GM18951 (cell line): Measurements from ENCODE around the gene MORN5.

Experiments
- POLR2A ChIP-seq: IDR thresholded peaks from 4 replicates; pipeline ENCODE4 v1.6.1; 2011; ENCODE audit warnings: mild to moderate bottlenecking; ENCODE audit not compliant: insufficient read length, insufficient read depth; ENCODE audit errors: extremely low read depth
- in situ Hi-C: fragments of 300-500 bp; cut with MboI; formaldehyde crosslinking; loops from one replicate; pipeline ENCODE4 v1.12.0; 2022; ENCODE audit warnings: low sequenced_read_pairs, mixed read lengths, inconsistent platforms; ENCODE audit not compliant: unreplicated experiment

Gene MORN5

GRCh38 chr9:122192914-122193525 lies 33.3 kb downstream of the MORN5 start:
- in situ Hi-C loops: no loop called here
- no peak for TF ChIP-seq POLR2A

GRCh38 chr9:122193651-122194050 lies 33.9 kb downstream of the MORN5 start:
- TF ChIP-seq POLR2A: no peak

DNA sequence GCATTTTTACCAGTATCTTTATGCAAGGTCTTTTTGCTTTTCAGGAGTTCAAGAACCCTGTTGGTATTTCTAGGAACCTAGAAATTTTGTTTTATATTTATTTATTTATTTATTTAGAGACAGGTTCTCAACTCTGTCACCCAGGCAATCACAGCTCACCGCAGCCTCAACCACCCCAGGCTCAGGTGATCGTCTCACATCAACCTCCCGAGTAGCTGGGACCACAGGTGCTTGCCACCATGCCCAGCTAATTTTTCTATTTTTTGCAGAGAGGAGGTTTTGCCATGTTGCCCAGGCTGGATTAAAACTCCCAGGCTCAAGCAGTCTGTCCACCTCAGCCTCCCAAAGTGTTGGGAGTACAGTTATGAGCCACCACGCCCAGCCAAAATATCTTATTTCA lies 36.2 kb downstream of the MORN5 start:
- in situ Hi-C loops: no loop called here
- no peak for TF ChIP-seq POLR2A

More at GRCh38 chr9:122193651-122194050, 33.9 kb downstream of the MORN5 start:
- in situ Hi-C loops: no loop called here

- in situ Hi-C loops: no loop called here
- TF ChIP-seq POLR2A: no peak
These were observed 37.7 kb downstream of the MORN5 start for GRCh38 chr9:122197426-122197825.

DNA sequence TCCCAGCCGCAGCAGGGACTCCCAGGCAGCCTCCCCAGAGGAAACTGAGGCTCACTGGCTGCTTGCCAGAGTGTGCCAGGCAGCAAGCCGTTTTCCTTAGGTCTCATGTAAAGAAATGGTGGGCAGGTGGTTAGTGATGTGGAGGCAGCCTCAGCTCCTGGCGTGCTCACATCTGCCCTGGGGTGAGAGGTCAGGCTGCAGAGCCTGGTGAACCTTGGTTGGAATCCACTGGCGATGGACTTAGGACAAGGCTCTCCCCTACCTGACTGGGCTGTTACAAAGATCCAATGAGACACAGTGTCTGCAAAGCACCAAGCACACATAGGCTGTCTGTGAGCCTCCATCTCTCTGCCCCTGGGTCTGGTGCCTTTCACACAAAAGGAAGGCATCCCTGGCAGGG lies 38.2 kb downstream of the MORN5 start:
- in situ Hi-C loops: no loop called here
- no peak for TF ChIP-seq POLR2A

DNA sequence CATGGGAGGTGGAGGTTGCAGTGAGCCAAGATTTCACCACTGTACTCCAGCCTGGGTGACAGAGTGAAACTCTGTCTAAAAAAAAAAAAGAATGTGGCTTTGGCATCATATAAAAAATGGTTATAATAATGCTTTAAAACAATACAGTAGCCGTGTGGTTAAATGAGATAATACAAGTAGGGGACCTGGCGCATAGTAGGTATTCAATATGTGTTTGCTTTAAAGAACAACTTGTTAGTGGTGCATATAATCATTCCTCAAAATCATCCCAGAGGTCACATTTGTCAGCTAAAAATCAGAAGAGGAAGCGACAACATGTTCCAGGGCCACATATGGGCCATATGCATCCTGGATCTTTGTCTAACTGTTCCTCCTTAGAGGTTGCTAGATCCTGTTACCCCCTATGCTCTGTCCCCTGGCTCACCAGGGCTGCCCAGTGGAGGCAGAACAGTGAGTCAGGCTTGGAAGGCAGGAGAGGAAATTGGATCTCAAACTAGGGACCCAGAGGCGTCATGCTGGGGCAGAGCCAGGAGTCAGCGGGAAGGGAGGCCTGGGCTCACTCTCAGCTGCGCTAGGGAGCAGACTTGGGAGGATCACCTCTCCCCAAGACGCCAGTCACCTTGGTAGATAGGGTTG lies 41.4 kb downstream of the MORN5 start:
- no peak for TF ChIP-seq POLR2A
- in situ Hi-C loops: no loop called here

DNA sequence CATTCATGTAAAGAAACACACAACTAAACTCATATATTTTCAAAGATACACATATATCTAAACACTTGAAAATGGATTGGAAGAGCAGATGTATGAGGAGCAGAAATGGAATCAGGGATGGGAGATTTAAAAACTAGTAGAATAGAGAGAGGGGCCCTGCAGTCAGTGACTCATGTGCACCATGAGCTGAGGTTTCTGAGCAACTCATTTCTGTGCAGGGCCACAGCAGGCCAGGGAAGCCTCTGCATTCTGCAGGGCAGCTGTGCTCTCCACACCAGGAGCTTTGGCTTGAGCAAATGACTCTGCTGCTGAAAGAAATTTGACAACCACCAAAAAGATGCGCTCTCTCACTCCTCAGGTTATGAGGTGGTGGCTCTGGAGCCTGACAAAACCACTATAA lies 41.9 kb downstream of the MORN5 start:
- TF ChIP-seq POLR2A: no peak
- in situ Hi-C loops: no loop called here

DNA sequence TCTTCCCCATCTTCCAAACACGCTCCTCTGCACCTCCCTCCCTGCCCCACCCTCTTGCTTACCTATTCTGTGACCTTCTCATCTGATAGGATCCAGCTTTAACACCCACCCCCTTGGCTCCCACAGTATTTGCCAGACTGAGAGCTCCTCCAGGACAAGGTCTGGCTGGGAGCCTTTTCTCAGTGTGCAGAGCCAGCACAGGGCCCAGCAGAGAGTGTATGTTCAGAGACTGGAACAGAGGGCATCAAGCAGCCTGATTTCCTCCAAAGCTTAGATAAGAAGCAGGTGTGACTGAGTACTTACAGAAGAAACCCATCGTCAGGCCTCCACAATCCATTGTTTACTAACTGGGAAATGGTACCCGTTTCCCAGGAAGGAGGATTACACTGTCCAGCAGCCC lies 42.4 kb downstream of the MORN5 start:
- no peak for TF ChIP-seq POLR2A
- in situ Hi-C loops: no loop called here

DNA sequence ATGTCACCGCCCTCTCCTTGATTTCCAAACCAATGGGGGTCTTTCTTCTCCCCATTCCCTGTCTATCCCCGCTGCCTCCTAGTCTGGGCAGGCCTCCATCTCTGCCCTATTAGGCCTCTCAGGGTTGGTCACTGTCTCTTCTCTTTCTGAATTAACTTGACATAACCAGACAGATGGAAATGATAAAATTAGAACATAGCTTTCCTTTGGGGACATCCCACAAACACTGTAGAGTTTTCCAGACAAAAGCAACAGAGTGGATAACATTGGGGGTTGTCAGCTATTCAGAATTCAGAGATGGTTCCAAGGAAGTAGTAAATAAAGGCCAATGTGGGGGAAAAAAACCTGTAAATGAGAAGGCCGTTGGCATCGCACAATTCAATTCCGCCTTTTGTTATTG lies 44.3 kb downstream of the MORN5 start:
- in situ Hi-C loops: no loop called here
- TF ChIP-seq POLR2A: no peak

DNA sequence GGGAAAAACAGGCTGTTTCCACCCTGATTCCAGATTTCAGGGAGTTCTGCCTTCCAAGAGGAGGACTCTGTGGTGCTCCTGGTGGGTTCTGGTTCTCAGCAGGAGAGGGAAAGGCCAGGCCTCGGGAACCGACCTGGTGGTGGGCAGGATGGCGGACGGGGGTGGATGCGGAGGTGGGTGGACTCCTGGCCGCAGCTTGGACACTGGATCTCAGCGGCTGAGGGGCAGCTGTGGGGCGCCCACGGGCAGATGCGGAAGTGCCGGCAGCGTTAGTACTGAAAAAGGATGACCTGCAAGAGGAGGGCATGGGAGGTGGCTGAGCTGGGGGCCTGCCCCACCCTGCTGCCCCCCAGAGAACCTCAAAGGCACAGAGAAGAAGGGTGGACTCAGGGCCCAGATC lies 44.8 kb downstream of the MORN5 start:
- no peak for TF ChIP-seq POLR2A
- in situ Hi-C loops: no loop called here

DNA sequence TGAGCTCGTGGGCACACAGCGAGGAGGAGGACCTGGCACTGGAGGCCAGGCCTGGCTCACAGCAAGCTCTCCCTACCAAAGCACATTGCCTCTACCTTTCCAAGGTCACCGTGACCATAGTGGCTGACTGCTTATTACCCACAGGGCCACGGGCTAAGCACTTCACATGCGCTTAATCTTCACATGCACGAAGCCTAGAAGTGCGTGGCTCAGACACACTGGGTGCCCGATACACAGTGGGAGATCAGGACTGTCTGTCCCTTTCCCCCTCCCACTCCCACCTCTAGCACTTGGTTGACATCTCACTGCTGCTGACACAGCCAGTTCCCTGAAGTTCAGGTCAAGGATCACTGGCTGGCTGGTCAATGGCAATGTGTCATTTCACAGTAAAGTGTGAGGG lies 45.5 kb downstream of the MORN5 start:
- in situ Hi-C loops: no loop called here

DNA sequence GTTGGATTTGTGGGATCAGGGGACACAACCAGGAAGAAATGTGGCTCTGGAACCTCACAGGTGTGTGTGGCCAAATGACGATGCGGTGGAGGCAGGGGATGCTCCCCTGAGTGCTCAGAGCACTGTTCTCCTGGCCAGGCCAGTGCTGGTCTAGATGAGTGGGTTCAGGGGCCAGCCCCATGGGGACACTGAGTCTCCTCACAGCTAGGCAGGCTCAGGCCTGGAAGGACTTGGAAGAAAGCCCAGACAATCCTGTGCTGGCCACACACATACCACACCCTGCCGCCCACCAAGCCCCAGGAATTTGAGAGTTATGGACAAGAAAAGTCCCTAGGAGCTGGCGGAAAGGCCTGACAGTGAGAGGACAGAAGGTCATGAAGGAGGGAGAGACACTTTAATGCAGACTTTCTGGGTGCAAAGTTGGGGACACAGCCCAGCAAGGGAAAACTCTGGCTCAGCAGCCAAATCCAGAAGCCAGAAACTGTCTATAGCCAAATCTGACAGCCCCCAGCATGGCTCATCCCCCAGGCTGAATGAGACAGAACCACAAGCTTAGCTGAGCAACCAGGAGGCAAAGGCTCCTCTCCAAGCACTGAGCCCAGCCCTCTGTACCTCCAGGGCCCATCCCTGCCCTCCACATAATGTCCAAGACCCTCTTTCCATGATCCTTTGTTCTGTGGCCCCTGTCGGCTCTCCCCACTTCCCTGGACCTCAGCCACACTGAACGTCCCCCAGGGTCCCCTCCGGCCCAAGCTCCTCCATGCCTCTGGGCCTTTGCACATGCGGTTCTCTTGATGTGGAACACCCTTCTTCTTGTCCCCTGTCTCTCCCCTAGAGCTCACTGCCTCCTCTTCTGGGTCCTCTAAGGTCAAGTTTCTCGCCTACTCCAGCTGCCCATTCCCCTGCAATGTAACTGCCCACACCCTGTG lies 46.7 kb downstream of the MORN5 start:
- TF ChIP-seq POLR2A: no peak
- in situ Hi-C loops: no loop called here

More for the DNA sequence above, 45.5 kb downstream of the MORN5 start:
- TF ChIP-seq POLR2A: no peak

GRCh38 chr9:122207096-122207495 lies 47.4 kb downstream of the MORN5 start:
- in situ Hi-C loops: no loop called here
- no peak for TF ChIP-seq POLR2A
